HG02610 (cell line): ENCODE results near the gene UCHL5.

Source experiments
- ATAC-seq: cut with Tn5 transposase; IDR thresholded peaks from one replicate; pipeline ENCODE4 v1.9.1; 2021; ENCODE audit warnings: mild to moderate bottlenecking, moderate library complexity; ENCODE audit not compliant: unreplicated experiment

The UCHL5 gene

DNA sequence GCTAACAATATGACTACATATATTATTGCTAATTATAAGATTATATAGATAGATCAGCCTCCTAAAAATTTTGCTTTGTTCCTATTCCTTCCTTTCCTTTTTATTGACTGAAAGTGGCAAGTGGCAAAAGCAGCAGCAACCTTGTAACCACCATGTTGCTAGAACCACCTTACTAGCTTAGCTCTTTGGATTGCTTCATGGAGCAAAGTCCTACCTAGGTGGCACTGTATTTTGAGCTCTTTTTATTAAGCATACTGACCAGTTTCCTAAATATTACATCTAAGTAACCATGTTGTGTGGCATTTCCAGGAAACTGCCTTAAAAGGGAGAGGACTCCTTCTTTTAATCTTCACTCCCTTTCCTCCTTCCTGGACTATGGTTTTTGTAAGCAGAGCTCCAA, 90.8 kb downstream of the UCHL5 start:
- no peak for ATAC-seq

DNA sequence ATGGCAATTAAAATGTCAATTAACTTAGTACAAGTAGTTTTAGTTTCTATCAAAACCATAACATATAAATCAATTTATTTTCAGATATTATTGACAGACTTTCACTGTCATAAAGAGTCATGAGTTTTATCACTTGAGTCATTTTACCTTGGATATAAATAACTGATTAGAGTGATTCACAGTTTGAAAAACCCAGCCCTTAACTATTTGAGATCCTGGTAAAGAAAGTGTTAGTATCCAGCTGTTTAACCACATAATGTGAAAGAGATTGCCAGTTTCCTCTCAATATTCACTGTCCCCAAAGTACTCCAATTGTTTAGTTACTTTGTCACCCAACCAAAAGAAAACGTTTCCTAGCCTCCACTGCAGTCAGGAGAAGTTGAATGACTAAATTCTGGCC, 91.3 kb downstream of the UCHL5 start:
- ATAC-seq, result no peak

DNA sequence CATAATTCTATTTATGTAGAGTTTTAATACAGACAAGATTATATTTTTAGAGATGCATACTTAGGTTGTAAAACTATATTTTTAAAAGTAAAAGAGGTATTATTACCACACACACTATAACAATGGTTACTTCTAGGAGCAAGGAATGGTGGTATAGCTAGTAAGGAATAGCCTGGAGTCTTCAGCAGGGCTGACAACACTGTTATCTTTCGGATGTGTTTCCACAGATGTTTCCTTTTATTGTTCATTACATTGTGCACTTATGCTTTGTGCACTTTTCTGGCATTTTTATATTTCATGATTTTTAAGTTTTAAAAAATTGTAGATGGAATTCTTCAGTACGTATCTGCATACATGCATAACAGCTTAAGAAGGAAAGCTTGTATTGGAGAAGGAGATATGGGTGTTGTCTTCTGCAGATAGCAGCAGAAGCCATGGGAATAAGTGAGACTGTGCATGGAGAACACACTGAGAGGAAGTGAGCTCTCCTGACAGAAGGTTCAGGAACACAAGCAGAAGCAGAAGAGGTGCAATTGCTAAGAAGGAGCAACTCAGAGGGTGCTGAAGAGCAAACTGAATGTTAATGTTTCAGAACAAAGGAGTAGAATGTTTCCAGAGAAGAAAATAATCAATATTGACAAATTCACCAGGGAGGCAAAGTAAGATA, 91.8 kb downstream of the UCHL5 start:
- ATAC-seq, result no peak

DNA sequence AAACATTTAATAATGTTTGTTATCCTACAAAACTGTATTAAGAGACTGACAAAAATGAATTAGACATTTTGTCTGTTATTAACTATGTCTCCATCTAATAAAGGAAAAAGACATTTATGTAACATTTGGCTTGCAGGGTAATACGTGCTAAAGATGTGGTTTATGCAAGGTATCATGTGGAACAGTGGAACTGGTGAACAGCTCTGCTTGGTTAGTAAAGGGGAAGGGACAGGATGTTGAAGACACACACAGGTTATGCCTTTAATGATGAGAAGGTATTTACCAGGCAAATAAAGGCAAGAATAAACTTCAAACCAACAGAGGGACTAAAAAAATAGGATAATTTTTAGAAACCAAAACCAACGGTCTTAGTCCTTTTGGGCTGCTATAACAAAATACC, 93.1 kb downstream of the UCHL5 start:
- peak; percentile 55 for ATAC-seq

DNA sequence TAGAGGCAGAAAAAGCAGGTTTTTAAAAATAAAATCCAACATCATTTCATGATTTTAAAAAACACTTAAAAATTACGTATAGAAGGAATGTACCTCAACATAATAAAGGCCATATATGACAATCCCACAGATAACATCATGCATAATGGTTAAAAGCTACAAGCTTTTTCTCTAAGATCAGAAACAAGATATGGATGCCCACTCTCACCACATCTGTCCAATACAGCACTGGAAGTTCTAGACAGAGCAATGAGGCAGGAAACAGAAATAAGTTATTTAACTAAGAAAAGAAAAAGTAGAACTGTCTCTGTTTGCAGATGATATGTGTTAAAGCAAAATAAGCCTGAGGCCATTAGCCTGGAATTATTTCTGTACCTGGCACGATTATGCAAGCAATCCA, 96.3 kb downstream of the UCHL5 start:
- no peak for ATAC-seq
